IgD-negative memory B cell (primary cell): Measurements from ENCODE around the gene ATF6B. TPM values are rescaled to one million over a fixed set of nuclear protein-coding genes. Genes with fewer than 3 reads are reported as not detected.
"Not testable (repeated sequence)": the region's sequence is repeated elsewhere in the genome, so short reads cannot be mapped to it uniquely, and the experiment has no call there.

Source experiments
- H3K27ac Mint-ChIP-seq, 3 donors: one replicate each; pipeline ENCODE4 v1.8.0; 2020 to 2022; ENCODE audit warnings: mild to moderate bottlenecking in 3 of 3, mixed read lengths in 3 of 3, moderate library complexity in 1 of 3
- H3K27me3 Mint-ChIP-seq: one replicate; pipeline ENCODE4 v1.8.0; 2021; ENCODE audit warnings: mixed read lengths
- H3K36me3 Mint-ChIP-seq: one replicate; pipeline ENCODE4 v1.8.0; 2020; ENCODE audit warnings: mild to moderate bottlenecking, mixed read lengths
- H3K4me1 Mint-ChIP-seq, 3 donors: one replicate each; pipeline ENCODE4 v1.8.0; 2020 to 2022; ENCODE audit warnings: mixed read lengths in 3 of 3, mild to moderate bottlenecking in 1 of 3
- H3K4me3 Mint-ChIP-seq, 4 donors: one replicate each; pipeline ENCODE4 v1.8.0; 2020 to 2022; ENCODE audit warnings: mild to moderate bottlenecking in 4 of 4, mixed read lengths in 4 of 4, moderate library complexity in 3 of 4
- H3K9me3 Mint-ChIP-seq, 3 donors: one replicate each; pipeline ENCODE4 v1.8.0; 2020 to 2021; ENCODE audit warnings: mixed read lengths in 3 of 3, mild to moderate bottlenecking in 1 of 3
- polyA plus RNA-seq: library from polyadenylated mRNA; unstranded; fragments of 300-500 nt; fragmentation: Illumina TruSeq; gene quantifications from one replicate; pipeline ENCODE4 v1.2.3, GENCODE V29; 2021

ATF6B gene
- polyA plus RNA-seq, 1 donor from 2014 or later: 25.5 TPM

DNA sequence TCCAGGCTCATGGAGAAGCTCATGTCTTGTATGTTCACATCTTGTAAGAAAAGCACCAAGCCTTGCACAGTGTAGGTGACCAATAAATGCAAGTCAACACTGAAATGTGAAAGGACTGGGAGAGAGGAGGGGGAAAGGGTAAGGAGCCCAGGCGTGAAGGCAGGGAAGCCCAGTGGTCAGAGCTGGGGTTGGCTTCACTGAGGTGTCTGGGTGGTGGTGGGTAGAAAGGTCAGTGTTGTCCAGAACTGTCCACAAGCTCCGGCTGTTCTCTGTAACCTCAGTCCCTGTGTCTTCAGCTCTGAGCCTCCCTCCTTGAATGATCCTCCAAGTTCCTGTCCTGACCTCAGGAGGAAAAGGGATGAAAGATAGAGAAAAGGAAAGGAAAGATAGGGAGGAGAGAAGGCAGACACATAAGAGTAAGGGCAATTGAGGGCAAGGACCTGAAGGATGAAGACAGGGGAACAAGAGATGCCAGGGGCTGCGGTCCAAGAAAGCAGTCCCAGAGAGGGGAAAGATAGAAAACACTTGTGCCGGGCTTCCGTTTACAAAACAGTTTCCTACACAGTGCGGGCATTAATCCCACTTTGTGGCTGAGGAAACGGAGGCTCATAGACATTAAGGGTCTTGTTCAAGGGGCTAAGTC, 16.5 kb downstream of the ATF6B start:
- Mint-ChIP-seq H3K4me3 (no peak overlapping the region), H3K4me1 (peaks cover 0 to 12% (median 5%) of the 10 kb centered on the region in 3 donors), H3K27ac (peak overlapping the region in 1 of 3 donors; percentile 84), H3K36me3 (peaks cover 4% of the 10 kb centered on the region), H3K27me3 (peaks cover 18% of the 10 kb centered on the region), H3K9me3 (no peaks in the 10 kb centered on the region)

DNA sequence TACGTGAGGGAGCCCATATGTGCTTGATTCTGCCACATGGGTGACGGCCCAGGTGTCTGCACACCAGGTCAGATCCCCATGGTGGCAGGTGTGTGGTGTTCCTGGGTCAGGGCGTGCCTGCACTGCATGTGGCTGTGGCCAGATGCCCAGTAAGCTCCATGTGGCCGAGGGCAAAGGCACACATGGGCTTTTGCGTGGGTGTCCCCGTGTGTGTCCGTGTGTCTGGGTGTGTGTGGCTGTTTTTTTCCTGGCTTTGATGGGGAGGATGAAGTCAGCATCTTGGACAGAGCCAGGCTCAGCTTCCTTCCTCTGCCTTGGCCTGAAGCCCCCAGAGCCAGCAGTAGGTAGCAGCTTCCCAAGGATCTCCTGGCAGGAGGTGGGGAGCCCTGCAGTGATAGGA, 17.4 kb downstream of the ATF6B start:
- H3K4me1 Mint-ChIP-seq: peaks cover 0 to 12% (median 5%) of the 10 kb centered on the region in 3 donors
- no peaks in the 10 kb centered on the region for H3K9me3 Mint-ChIP-seq
- no peak overlapping the region for H3K4me3 Mint-ChIP-seq
- peaks cover 1% of the 10 kb centered on the region for H3K36me3 Mint-ChIP-seq
- H3K27me3 Mint-ChIP-seq: peaks cover 19% of the 10 kb centered on the region
- no peak overlapping the region for H3K27ac Mint-ChIP-seq

DNA sequence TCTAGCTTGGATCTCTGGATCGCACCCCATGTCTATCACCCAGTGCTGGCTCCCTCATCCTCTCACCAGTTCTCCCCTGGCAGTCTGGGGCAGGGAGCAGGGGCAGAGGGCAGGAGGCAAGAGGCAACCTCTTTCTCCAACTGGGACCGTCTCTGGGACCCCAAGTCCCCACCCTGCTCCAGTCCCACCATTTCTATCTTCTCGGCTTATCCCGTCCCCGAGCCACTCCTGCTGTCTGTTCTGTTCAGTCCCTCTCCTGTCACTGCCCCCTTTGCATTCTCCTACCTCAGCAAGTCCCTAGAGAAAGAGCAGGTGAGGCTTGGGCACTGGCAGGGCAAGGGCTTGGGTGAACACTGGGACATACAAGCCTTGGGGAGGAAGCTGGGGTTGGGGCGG, 18.3 kb downstream of the ATF6B start:
- peaks cover 21% of the 10 kb centered on the region for H3K27me3 Mint-ChIP-seq
- H3K9me3 Mint-ChIP-seq: no peaks in the 10 kb centered on the region
- no peak overlapping the region for H3K4me3 Mint-ChIP-seq
- H3K36me3 Mint-ChIP-seq: peaks cover 1% of the 10 kb centered on the region
- H3K4me1 Mint-ChIP-seq: peaks cover 0 to 12% (median 5%) of the 10 kb centered on the region in 3 donors
- H3K27ac Mint-ChIP-seq: peak overlapping the region in 1 of 3 donors; percentile 55

DNA sequence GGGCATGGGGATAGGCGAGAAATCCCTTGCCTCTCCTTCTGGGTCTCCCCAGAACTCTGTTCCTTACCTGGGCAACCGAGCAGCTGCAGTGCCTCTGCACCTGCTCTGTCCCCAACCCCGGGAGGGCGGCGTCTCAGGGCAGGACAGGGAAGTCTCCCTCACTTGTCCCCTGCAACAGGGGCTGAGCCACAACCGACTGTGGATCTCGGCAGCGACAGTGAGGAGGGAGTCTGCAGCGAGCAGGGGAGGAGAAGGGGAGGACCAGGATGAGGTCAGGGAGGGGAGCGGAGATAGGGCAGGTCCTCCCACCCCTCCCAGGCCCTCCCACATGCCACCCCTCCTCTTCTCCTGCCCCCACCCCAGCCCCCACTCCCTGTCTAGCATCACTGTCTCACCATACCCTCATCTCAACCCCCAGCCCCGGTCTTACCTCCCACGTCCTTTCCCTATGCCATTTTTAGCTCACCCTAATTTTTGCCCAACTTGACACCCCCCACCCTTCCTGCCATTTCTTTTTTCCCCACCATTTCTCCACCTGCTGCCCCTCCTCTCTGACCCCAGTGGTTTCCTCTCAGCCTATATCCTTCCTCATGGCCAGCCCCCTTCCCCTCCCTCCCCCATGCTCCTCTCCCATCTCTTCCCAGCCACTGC, 18.8 kb downstream of the ATF6B start, which contains the start of gene TNXB:
Gene TNXB, minus strand, starts transcription at position 225 of the 651 bp plus-strand sequence. CDS start 11,140 bp downstream, outside the sequence.
- no peak within 1 kb of the TSS for H3K4me3 Mint-ChIP-seq
- H3K9me3 Mint-ChIP-seq: no peaks in the 10 kb centered on the region
- H3K27ac Mint-ChIP-seq: peak within 1 kb of the TSS in 1 of 3 donors; percentile 55
- peaks cover 1% of the 10 kb centered on the region for H3K36me3 Mint-ChIP-seq
- H3K27me3 Mint-ChIP-seq: peaks cover 23% of the 10 kb centered on the region
- peaks cover 0 to 12% (median 5%) of the 10 kb centered on the region in 3 donors for H3K4me1 Mint-ChIP-seq

DNA sequence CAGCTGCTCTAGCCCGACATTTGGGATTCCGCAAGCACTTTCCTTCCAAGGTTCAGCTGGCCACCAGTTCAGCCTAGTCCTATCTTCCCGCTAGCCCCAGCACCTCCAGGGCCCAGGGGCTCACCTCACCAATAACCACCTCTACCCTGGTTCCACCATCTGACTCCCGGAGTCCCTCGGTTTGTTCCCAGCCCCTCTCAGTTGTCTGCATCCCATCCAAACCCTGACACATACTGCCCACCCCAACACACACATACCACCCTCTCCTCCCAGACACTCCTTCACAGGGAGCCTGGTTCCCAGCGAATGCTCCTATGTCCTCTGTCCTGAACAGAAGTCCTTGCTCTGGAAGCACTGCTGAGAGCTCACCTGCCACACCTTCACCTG, 19.3 kb downstream of the ATF6B start:
- H3K36me3 Mint-ChIP-seq: peaks cover 1% of the 10 kb centered on the region
- H3K4me1 Mint-ChIP-seq: peaks cover 0 to 12% (median 5%) of the 10 kb centered on the region in 3 donors
- H3K27ac Mint-ChIP-seq: no peak overlapping the region
- H3K4me3 Mint-ChIP-seq: no peak overlapping the region
- peaks cover 27% of the 10 kb centered on the region for H3K27me3 Mint-ChIP-seq
- no peaks in the 10 kb centered on the region for H3K9me3 Mint-ChIP-seq

DNA sequence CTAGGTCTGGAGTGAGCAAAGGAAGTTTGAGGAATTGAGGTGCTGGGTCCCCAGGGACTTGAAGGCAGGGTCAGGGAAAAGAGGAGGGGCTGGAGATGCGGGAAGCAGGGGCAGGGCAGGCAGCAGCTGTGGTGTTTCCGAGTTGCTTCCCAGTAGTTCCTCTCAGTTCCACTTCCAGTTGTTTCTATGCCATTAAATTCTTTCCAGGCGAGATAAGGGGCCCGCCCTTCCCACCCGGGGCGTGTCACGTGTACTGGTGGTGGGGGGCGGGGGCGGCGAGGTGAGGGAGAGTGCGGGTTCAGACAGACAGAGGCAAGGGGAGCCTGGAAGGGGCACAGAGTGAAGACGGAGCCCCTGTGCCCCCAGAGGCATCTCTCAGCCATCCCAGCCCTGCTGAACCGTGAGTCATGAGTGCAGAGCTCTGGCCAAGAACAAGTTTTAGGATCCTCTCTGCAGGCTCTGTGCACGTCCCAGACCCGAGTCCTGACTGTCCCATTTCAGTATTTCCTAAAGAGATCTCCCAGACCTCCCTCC, 19.9 kb downstream of the ATF6B start:
- Mint-ChIP-seq H3K4me1 (peaks cover 0 to 12% (median 5%) of the 10 kb centered on the region in 3 donors), H3K36me3 (peaks cover 1% of the 10 kb centered on the region), H3K4me3 (no peak overlapping the region), H3K27ac (peak overlapping the region in 1 of 3 donors; percentile 40), H3K27me3 (peaks cover 31% of the 10 kb centered on the region), H3K9me3 (peaks cover 0 to 2% (median 0%) of the 10 kb centered on the region in 3 donors)

DNA sequence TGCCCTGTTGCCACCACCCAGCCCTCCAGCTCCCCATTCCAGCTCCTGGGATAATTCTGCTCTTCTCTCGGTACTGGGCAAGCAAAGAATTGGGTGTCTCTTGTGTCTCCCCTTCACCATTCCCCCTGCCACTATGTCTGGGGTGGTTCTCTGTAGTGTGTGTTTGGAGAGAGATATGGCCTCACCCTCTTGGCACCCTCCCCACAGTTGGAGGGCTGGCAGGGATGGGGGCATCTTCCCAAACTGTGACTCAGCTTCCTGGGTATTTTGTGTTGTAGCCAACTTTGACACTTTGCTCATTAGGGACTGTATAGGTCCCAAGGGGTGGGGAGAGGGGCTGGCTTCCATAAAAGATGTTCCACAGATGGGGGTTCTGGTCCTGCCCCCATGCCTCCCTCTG, 20.6 kb downstream of the ATF6B start:
- peaks cover 1% of the 10 kb centered on the region for H3K36me3 Mint-ChIP-seq
- peaks cover 0 to 2% (median 0%) of the 10 kb centered on the region in 3 donors for H3K9me3 Mint-ChIP-seq
- H3K4me3 Mint-ChIP-seq: no peak overlapping the region
- H3K27ac Mint-ChIP-seq: peak overlapping the region in 2 of 3 donors; percentile 35 to 40
- peaks cover 32% of the 10 kb centered on the region for H3K27me3 Mint-ChIP-seq
- H3K4me1 Mint-ChIP-seq: peaks cover 0 to 9% (median 5%) of the 10 kb centered on the region in 3 donors

DNA sequence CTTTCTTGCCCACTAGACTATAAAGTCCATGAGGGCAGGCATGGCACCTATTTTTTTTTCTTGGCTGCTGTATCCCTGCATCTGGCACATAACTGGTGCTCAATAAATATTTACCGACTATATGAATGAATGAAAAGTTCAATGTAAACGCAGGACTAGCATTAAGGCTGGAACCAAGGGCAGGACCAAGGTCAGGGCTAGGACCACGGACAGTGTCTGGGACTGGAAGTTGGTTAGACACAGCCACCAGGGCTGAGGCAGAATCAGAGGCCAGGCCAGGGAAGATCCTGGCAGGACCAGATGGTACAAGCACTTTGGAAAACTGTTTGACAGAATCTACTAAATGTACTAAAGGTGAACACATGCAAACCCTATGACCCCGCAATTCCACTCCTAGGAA, 22.6 kb downstream of the ATF6B start:
- Mint-ChIP-seq H3K27me3 (peaks cover 37% of the 10 kb centered on the region), H3K4me1 (peaks cover 0 to 7% (median 5%) of the 10 kb centered on the region in 3 donors), H3K36me3 (peaks cover 1% of the 10 kb centered on the region), H3K4me3 (no peak overlapping the region), H3K27ac (no peak overlapping the region), H3K9me3 (peaks cover 0 to 2% (median 0%) of the 10 kb centered on the region in 3 donors)

DNA sequence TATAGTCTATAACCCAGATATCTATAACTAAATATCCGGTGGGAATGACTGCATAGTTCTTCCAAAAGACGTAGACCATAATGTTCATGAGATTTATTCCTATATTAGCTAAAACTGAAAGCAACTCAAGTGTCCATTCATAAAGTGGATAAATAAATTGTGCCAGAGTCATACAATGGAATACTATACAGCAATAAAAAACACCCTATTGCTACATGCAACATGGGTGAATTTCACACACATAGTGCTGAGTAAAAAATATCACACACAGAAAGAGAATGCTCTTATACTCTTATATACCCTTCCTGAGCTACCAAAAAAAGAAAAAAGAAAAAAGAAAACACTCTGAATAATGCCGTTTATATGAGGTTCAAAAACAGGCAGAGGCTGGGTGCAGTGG, 25.8 kb downstream of the ATF6B start:
- Mint-ChIP-seq H3K27ac (no peak overlapping the region), H3K27me3 (peaks cover 29% of the 10 kb centered on the region), H3K36me3 (no peaks in the 10 kb centered on the region), H3K4me3 (no peak overlapping the region), H3K9me3 (peaks cover 0 to 2% (median 0%) of the 10 kb centered on the region in 3 donors), H3K4me1 (no peaks in the 10 kb centered on the region)

DNA sequence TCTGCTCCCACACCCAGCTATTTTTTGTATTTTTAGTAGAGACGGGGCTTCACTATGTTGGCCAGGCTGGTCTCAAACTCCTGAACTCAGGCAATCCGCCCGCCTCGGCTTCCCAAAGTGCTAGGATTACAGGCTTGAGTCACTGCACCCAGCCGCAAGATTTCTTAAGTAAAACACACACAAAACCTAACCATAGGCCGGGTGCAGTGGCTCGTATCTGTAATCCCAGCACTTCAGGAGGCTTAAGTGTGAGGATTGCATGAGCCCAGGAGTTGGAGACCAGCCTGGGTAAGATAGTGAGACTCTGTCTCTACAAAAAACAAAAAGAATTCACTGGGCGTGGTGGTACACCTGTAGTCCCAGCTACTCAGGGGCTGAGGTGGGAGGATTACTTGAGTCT, 27.8 kb downstream of the ATF6B start:
- peaks cover 38% of the 10 kb centered on the region for H3K27me3 Mint-ChIP-seq
- not testable (repeated sequence) for H3K36me3 Mint-ChIP-seq, H3K4me1 Mint-ChIP-seq, H3K27ac Mint-ChIP-seq, H3K9me3 Mint-ChIP-seq, H3K4me3 Mint-ChIP-seq

DNA sequence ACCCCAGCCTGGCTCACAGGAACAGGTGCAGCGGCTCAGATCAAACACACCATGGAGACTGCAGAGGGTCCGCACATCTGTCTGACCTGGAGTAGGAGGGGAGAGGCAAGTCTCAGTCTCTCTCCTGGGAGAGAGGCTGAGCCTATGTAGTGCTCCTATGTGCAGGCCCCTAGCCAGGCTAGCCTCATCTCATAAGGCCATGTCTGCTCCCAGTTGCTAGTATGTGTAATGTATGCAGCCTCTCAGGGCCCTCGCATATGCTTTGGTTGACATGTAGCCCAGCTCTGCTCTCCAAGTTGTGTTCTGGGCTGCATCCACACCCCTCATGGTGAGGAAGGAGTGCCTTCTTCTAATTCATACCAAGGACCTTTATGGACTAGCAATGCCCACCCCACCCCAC, 30.7 kb downstream of the ATF6B start:
- Mint-ChIP-seq H3K27me3 (peaks cover 30% of the 10 kb centered on the region), H3K9me3 (no peaks in the 10 kb centered on the region), H3K27ac (no peak overlapping the region), H3K4me3 (no peak overlapping the region), H3K36me3 (no peaks in the 10 kb centered on the region), H3K4me1 (peaks cover 0 to 1% (median 0%) of the 10 kb centered on the region in 3 donors)

DNA sequence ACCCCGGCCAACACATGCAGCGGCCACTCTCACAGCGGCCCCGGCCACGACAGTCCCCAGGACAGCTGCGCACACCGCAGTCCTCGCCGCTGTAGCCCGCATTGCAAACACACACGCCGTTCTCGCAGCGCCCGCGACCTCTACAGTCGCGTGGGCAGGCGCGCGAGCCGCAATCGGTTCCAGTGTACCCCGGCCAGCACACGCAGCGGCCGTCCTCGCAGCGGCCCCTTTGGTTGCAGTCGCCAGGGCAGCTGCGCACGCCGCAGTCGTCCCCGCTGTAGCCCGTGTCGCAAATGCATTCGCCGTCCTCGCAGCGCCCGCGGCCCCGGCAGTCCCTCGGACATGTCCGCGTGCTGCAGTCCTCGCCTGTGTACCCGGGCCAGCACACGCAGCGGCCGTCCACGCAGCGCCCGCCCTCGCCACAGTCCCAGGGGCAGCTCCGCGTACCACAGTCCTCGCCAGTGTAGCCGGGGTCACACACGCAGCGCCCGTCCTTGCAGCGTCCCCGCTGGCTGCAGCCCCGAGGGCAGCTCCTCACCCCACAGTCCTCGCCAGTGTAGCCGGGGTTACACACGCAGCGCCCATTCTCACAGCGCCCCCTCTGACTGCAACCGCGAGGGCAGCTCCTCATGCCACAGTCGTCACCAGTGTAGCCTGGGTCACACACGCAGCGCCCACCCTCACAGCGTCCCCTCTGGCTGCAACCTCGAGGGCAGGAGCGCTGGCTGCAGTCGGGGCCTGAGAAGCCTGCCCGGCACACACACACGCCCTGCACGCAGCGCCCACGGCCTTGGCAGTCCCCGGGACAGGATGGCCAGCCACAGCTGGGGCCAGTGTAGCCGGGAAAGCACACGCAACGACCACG, 31.4 kb downstream of the ATF6B start:
- Mint-ChIP-seq H3K4me3 (no peak overlapping the region), H3K27me3 (peaks cover 28% of the 10 kb centered on the region), H3K4me1 (peaks cover 0 to 1% (median 0%) of the 10 kb centered on the region in 3 donors), H3K9me3 (no peaks in the 10 kb centered on the region), H3K36me3 (no peaks in the 10 kb centered on the region), H3K27ac (no peak overlapping the region)

DNA sequence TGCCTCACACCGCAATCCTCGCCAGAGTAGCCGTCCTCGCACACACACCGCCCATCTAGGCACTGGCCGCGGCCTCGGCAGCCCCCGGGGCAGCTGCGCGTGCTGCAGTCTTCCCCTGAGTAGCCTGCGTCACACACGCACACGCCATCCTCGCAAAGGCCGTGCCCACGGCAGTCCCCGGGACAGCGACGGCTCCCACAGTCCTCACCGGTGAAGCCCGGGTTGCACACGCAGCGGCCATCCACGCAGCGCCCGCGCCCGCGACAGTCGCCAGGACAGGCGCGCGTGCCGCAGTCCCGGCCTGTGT, 32.0 kb downstream of the ATF6B start:
- Mint-ChIP-seq H3K4me3 (no peak overlapping the region), H3K27ac (no peak overlapping the region), H3K36me3 (no peaks in the 10 kb centered on the region), H3K27me3 (peaks cover 28% of the 10 kb centered on the region), H3K9me3 (no peaks in the 10 kb centered on the region), H3K4me1 (peaks cover 0 to 1% (median 0%) of the 10 kb centered on the region in 3 donors)

DNA sequence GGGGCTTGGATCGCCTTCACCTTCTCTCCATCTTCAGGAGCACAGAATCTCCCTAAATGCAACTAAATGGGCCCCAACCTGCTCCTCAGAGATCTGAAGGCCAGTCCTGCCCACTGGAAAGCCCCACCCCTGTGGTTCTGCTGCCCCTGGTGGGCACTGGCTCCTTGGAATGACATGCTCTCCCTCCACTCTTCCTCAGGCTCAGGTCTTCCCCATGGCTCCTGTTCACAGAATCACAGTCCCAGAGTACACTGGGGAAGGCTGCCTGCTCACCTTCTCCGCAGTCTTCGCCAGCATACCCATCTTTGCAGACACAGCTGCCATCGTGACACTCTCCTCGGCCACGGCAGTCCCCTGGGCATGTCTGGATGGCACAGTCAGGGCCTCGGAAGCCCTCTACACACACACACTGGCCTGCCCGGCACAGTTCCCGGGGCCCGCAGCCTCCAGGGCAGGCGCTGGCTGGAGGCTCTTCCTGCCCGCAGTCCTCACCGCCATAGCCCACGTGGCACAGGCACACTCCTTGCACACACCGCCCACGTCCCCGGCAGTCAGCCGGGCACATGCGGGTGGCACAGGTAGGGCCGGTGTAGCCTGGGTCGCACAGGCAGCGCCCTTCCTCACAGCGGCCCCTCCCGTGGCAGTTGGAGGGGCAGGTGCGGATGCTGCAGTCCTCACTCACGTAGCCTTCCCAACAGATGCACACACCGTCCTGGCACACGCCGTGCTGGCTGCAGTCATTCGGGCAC, 32.5 kb downstream of the ATF6B start:
- no peaks in the 10 kb centered on the region for H3K36me3 Mint-ChIP-seq
- H3K4me1 Mint-ChIP-seq: peaks cover 0 to 1% (median 0%) of the 10 kb centered on the region in 3 donors
- H3K27ac Mint-ChIP-seq: no peak overlapping the region
- H3K27me3 Mint-ChIP-seq: peaks cover 30% of the 10 kb centered on the region
- no peak overlapping the region for H3K4me3 Mint-ChIP-seq
- H3K9me3 Mint-ChIP-seq: no peaks in the 10 kb centered on the region
